ELF-1 (cell line): ENCODE data around the gene PTPRN2.

Experiments used
- DNase-seq: peaks from one replicate; pipeline ENCODE4 v3.0.0-alpha.2; 2016; ENCODE audit warnings: low read depth, low spot score

Gene PTPRN2

DNA sequence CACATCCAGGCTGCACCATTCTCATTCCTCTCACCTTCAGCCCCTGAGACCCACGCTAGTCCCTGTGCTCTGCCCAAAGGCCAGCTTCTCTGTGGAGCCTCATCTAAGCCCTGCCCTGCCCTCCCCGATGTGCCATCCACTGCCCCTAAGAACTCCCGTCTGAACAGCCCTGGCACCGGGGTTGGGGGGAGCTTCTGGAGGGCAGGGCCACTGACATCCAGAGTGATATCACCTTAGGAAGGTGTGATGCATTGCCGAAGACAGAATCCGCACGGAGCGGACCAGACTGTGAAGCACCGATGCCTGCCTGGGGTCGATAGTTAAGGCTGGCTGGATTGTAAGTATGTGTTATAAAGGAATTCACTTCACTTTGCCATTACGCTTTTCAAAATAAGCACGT is 511.0 kb downstream of the PTPRN2 start:
- no peak for DNase-seq

DNA sequence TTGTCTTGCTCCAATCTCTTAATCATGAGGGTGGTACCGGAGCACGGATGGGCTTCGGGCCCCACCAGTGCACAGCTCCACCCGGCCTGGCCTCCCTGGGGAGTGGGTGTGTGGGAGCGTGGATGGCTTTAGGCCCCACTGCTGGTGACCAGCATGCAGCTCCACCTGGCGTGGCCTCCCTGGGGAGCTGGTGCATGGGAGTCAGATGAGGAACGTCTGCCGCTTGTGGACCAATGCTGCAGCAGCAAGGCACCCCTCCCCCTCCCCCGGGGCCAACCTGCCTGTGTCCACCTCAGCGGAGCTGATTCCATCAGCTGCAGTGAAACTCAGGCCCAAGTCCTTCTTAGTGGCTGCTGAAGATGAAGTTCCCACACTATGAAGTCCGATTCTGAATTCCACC is 511.4 kb downstream of the PTPRN2 start:
- no peak for DNase-seq

DNA sequence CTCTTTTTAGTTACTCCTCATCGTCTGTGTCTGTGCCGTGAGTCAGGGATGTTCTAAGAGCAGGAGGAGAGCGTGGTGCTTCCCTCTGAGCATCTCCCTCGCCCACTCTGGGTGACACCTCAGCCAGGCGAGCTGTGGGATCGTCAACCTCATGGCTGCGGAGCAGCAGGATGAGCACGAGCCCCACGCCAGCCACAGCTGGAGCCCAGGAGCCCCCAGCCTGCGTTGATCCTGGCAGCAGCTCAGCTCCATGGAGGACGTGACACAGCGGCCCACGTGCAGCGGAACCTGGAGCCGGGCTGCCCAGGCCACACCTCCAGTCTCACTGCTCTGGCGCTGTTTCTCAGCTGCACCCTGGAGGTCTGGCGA is 512.0 kb downstream of the PTPRN2 start:
- DNase-seq = no peak

DNA sequence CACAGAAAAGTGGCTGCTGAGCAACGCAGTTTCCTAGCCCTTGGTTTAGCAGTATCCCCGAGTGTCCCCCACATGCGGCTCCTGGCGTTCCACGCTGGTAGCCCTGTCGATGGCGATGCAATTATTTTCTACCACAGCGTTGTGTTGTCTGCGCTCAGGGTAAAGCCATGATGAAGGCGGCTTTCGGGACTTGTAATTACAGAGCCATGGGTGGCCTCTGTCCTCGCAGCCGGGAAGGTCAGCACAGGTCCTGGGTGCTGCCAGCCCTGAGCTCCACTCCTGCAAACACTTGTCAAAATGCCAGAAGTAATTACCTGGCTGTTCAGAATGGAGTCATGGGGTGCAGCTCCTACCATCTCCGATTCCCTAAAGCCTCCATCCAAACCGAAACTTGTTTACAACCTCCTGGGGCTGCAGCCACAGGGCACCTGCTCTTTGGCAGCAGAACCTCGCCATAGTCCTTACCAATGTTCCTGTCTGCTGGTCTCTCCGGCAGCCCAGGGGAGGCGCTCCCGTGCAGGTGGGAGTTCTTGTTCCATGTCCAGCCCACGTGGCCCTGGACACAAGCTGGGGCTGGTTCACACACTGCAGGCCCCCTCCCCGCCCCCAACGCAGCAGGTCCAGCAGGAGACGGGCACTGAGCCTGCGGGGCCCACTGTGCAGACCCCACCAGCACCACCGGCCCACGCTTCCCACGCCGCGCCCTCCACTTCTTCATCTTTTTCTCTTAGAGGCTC is 512.6 kb downstream of the PTPRN2 start:
- DNase-seq = no peak

DNA sequence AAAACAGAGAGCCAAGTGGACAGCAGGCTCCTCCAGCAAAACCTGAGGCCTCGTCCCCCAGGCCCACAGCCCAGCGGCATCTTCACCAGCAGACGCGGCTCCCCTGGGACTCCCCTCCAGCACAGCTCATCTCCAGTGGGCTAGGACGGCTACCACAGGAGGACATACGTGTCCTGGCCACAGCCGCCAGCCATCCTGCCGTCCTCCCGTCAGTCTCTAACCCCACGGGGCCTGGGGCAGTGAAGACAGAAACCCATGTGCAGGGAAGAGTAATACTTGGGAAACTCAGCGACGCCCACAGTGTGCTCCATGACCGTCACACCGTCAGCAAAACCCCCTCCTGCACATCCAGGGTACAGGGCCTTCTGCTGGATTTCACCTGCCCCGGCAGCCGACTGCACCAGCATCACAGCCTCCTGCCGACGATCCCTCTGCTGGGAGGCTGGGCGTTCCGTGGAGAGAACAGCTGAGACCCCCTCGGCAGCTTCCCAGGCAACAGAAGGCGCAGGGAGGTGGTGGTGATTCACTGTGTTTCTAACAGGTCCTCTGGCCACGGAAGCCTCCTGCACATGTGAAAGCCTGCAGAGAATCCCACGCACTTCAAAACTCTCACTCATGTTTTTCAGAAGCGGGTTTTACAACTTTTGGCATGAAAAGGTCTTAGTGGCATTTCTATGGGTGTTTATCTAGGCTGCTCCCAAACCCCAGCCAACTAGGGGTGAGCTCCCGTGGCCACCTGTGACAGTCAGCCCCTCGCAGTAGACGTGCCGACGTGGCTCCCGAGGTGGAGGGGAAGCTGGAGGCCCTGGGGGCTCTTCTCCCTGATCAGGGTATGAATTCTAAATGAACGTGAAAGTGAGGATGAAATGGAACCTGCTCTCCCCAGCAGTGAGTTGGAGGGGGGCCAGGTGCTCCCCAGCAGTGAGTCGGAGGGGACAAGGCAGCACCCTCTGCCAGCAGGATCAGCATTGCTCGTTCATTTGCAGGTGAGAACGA is 513.5 kb downstream of the PTPRN2 start:
- no peak for DNase-seq

DNA sequence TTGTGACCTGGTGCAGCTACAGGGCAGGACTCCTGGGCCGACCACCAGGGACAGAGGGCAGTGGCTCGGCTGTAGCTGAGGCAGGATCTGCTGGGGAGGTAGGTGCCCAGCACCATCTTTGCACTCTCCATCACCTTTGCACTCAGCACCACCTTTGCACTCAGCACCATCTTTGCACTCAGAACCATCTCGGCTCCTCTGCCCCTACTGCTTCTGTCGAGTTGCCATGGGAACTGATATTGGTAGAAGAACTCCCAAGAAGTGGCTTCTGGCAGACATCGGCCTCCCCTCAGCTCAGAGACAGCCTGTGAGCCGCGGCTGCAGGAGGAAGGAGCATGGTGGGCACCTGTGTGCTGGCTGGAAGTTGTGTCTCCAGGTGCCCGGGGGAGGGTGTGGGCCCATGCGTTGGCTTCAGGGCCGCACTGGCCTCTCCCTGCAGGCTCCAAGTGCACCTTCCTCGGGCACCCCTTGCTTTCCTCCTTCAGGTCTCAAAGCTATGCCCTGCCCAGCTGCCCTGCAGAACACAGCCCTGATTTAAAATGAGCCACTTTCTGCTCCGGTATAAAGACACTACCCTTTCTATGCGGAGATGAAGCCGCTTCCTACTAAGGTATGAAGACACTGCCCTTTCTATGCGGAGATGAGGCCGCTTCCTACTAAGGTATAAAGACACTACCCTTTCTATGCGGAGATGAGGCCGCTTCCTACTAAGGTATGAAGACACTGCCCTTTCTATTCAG is 514.5 kb downstream of the PTPRN2 start:
- DNase-seq = no peak

DNA sequence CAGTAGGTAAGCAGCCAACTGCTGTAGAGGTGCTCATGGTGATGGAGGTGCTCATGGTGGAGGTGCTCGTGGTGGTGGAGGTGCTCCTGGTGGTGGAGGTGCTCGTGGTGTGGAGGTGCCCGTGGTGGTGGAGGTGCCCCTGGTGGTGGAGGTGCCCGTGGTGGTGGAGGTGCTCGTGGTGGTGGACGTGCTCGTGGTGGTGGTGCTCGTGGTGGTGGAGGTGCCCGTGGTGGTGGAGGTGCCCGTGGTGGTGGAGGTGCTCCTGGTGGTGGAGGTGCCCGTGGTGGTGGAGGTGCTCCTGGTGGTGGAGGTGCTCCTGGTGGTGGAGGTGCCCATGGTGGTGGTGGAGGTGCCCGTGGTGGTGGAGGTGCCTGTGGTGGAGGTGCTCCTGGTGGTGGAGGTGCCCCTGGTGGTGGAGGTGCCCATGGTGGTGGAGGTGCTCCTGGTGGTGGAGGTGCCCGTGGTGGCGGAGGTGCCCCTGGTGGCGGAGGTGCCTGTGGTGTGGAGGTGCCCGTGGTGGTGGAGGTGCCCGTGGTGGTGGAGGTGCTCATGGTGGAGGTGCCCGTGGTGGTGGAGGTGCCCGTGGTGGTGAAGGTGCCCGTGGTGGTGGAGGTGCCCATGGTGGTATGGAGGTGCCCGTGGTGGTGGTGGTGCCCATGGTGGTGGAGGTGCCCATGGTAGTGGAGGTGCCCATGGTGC is 517.3 kb downstream of the PTPRN2 start:
- no peak for DNase-seq

DNA sequence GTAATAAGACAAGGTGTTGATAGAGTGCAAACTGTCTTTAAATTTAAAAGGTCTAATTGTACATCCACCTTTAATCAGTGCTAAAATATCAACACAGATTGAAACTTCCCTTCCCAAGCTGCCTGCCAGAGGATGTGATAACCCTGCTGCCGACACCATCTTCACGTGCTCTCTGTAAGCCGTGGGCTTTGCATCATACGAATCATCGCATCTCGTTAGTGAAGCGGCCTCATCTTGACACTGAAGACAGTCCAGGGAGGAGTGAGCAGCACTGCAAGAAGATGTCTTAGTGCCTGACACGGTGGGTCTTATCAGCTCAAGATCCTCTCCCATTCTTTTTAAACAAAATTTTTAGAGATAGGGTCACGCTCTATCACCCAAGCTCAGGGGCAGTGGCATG is 518.8 kb downstream of the PTPRN2 start:
- DNase-seq = no peak

DNA sequence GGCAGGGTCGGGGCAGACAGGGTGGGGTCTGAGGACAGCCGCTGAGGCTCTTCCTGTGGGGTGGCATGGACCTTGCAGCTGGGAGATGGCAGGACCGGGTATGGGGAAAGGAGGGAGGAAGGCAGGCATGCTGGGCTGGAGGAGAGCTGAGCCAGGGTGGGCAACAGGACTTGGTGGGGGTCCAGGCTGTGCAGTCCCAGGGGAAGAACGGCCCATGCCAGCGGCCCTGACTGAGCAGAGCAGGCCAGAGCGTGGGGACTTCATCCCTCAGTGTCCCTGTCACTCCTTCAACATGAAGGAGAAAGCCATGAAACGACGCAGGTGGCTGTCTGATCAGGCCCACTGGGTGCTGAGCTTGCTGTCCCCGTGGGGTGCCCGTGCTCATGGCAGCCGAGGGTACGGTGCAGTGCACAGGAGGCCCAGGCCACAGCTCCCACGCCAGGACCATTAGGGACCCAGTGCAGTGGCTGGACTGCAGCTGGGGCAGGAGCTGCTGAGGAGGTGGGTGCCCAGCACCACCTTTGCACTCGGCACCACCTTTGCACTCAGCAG is 519.6 kb downstream of the PTPRN2 start:
- no peak for DNase-seq

DNA sequence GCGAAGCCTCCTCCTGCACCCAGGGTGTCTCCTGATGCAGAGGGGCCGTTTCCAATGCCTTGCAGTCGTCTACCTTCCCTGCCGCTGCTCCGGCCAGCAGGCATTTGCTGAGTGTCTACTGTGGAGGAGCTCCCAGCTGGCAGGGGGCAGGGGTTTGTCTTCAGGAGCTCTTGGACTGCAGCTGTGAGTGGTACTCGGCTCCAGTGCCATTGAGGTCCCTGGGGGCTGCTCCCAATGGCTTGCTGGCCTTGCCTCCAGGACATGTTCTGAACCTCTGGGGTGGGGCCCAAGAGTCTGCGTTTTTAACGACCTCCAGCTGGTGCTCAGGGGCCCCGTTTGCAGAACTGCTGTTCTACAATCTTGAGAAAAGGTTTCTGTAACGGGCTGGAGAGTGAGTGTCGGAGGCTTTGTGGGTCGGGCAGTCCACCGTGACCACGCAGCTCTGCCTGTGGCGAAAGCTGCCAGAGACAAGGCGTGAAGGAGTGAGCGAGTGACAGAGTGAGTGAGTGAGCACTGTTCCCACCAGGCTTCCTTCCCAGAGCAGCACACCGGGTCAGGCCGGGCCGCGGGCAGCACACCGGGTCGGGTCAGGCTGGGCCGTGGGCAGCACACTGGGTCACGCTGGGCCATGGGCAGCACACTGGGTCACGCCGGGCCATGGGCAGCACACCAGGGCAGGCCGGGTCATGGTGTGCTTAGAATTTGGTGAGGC is 520.2 kb downstream of the PTPRN2 start:
- DNase-seq = no peak

DNA sequence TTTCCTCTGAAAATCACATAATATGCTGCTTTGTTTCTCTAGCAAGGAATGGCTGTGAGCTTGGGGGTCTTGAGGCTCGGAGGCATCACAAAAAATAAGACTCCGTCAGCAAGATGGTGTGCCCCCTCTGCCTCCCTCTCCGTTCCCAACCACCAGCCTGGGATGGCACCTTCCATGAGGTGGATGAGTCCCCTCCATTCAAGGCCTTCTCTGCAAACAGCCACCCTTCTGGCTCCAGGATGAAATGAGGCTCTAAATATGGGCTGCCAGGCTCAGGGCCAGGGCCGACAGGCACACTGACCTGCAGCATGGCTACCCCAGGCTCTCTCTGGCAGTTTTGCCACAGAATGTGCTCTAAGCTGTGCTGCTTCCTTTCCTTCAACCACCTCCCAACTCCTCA is 521.5 kb downstream of the PTPRN2 start:
- DNase-seq = no peak

DNA sequence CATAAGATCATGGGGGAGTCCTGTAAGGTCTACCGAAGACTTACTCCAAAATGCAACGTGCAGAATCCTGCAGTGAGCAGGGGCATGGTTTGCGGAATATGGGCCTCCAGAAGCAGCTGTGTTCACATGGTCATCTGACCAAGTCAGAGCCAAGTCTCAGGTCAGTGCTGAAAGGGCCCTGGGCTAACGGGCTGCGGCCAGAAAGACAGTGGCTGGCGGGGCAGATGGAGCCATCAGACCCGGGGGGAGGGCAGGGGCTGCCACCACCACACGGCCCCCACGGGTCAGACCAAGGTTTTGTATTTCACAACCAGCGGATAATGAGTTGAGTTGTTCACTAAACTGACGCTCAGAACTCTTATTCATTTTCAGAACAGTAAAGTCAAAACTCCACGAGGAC is 522.3 kb downstream of the PTPRN2 start:
- no peak for DNase-seq

DNA sequence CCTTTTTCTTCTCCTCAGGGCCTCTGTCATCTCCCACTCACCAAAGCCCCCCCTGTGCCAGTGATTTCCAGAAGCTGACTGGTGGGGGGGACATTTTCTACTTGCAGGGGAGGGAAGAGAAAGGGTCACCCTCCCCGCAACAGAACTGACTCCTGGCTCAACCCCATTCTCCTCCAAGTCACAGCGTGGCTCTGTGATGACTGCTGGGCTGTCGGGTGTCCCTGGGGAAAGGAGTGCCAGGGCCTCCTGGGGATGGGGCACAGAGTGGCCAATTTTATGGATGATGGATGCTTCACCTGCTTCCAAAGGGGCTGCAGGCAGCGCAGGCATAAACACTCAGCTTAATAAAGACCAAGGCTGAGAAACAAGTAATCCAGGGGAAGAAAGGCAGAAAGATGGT is 523.0 kb downstream of the PTPRN2 start:
- DNase-seq = no peak

DNA sequence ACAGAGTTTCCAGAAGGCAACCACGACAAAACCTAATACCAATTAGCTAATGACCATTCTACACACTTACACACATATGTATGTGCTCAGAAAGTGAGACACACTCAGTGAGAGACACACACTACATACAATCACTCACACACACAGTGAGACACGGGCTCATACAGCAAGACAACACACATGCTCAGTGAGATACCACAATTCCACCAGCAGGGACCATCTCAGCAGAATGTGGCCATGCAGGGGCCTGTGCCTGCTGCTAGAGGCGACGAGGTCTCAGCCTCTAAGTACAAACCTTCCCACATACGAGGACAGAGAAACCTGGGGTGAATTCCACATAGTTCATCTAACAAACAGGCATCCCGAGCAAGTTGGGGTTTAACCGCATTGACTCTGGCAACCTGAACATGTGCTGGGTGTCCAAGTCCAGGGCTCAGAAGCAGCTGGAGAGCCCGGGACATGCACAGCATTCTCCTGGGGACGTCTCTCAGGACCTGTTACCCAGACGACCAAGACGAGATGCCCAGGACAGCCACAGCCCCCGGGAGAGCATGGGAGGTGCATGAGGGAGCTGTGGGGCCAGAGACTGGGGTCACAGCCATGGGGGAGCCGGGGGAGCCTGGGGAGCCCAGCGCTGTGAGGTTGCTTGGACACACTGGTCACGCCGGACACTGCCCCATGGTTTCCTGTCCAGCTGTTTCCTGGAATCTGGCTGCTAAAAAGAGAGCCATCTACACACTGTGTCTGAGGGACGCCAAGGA is 523.6 kb downstream of the PTPRN2 start:
- DNase-seq = no peak

DNA sequence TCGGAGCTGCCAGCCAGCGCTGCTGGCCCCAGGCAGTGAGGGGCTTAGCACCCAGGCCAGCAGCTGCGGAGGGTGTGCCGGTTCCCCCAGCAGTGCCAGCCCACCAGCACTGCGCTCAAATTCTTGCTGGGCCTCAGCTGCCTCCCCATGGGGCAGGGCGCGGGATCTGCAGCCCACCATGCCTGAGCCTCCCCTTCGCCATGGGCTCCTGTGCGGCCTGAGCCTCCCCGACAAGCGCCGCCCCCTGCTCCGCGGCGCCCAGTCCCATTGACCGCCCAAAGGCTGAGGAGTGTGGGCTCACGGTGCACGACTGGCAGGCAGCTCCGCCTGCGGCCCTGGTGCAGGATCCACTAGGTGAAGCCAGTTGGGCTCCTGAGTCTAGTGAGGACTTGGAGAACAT is 525.0 kb downstream of the PTPRN2 start:
- no peak for DNase-seq

DNA sequence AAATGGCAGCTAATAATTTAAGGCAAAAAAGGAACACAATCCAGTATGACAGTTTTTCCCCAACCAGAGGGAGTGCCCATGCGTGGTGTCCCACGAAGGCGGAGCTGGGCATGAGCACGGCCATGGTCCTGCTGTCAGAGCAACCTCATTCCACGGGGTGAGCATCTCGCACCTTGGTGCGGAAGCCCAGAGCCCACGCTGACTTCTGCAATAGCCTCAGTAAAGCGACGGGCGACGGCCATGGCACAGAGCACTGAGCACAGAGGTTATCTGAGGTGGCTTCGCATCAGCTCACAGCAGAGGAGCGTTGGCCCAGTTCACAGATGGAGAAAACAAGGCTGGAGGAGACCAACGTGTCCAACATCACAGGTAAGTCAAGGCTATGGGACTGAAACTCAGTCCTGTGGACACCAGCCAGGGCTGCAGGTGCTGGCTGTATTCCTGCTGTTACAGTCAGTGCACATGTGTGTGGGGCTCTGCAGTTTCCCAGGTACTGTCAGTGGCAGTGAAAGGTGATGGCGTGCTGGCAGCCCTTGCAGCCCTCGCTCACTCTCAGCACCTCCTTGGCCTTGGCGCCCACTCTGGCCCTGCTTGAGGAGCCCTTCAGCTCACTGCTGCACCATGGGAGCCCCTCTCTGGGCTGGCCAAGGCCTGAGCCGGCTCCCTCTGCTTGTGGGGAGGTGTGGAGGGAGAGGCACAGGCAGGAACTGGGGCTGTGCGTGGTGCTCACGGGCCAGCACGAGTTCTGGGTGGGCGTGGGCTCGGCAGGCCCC is 525.6 kb downstream of the PTPRN2 start:
- DNase-seq = no peak

DNA sequence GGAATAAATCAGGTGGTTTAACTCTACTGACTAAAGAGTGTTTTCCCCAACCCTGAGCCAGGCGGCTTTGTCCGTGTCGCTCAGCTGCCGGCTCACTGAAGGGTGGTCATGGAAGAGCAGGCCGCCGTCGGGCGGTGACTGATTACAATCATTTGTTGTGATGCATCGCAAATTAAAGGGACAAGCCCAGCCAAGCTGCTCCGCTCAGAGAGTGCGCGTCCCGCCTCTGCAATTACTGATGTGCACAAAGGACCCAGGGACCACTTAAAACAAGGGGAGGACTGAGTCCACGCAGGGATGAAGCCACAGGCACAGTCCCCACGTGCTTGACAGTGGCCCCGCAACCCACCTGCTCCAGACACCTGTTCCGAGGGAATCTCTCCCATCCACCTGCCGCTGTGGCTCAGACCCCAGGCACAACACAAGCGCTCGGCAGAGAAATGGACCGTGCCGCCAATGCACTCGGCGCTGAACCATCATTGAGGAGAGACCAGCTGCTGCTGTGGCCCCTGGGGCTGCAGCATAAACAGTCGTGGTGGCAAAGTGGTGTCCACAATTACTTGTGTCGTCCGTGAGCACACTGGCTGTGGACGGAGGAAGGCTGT is 526.5 kb downstream of the PTPRN2 start:
- DNase-seq = no peak

DNA sequence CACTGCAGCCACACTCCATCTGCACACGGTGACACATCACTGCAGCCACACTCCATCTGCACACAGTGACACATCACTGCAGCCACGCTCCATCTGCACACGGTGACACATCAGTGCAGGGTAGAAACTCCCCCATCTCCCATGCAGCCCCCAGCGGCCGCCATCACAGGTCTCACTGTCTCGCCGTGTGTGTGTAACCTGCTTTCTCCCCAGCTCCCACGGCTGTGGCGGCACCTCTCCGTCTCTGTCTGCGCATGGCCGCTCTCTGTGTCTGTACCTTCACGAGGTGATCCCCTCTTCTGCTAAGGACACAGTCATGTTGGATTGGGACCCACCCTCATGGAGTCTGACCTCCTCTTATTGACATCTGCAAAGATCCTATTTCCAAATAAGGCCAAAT is 527.4 kb downstream of the PTPRN2 start:
- DNase-seq = no peak

DNA sequence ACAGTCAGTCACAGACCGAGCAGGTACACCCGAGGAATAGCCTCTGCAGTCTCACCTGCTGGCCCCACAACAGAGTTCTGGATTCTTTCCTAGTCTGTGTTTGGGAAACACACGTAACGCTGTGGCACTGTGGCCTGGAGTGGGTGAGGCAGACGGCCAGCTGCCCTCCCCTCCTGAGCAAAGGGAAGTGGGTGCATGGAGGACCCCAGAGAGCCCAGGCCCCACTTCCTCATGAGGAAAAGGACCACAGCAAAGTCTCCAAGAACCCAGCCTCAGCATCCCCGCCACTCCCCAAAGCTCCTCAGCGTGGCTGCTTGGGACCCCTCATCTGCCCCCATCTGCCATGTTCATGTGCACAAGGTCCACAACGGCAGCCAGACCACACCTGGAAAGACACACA is 530.2 kb downstream of the PTPRN2 start:
- DNase-seq = no peak
